Karpas-422 (cell line): Measurements from ENCODE around the gene FTH1. TPM values are rescaled to one million over a fixed set of nuclear protein-coding genes. Genes with fewer than 3 reads are reported as not detected.
"Not testable (repeated sequence)": the region's sequence is repeated elsewhere in the genome, so short reads cannot be mapped to it uniquely, and the experiment has no call there.

ENCODE experiments used
- DNase-seq: peaks from one replicate; pipeline ENCODE4 v3.0.0-alpha.2; 2015
- H2AFZ ChIP-seq: fragments of 200-600 bp; sonication (generic); 2 replicates; pipeline ENCODE4 v1.6.1; 2014; ENCODE audit warnings: antibody characterized with exemption, low read length, mixed read lengths
- H3K27ac ChIP-seq: fragments of 200-600 bp; sonication (generic); 2 replicates; pipeline ENCODE4 v1.5.1; 2014; ENCODE audit warnings: mild to moderate bottlenecking, low read length, moderate library complexity
- H3K27me3 ChIP-seq: fragments of 200-600 bp; sonication (generic); 2 replicates; pipeline ENCODE4 v1.6.1; 2014; ENCODE audit warnings: low read length, mixed read lengths
- H3K36me3 ChIP-seq: fragments of 200-600 bp; sonication (generic); 2 replicates; pipeline ENCODE4 v1.6.1; 2014; ENCODE audit warnings: low read length, mixed read lengths; ENCODE audit not compliant: insufficient read depth
- H3K4me1 ChIP-seq: fragments of 200-600 bp; sonication (generic); 2 replicates; pipeline ENCODE4 v1.6.1; 2014; ENCODE audit warnings: mild to moderate bottlenecking, low read length, mixed read lengths
- H3K4me2 ChIP-seq: fragments of 200-600 bp; sonication (generic); 2 replicates; pipeline ENCODE4 v1.6.1; 2014; ENCODE audit warnings: low read length, low read depth, mild to moderate bottlenecking; ENCODE audit not compliant: poor library complexity, severe bottlenecking
- H3K4me3 ChIP-seq: fragments of 200-600 bp; sonication (generic); 2 replicates; pipeline ENCODE4 v1.5.1; 2014; ENCODE audit warnings: mild to moderate bottlenecking, antibody characterized with exemption, low read length, mixed read lengths
- H3K79me2 ChIP-seq: fragments of 200-600 bp; sonication (generic); 2 replicates; pipeline ENCODE4 v1.6.1; 2014; ENCODE audit warnings: mild to moderate bottlenecking, low read length, mixed read lengths
- H3K9ac ChIP-seq: fragments of 200-600 bp; sonication (generic); 2 replicates; pipeline ENCODE4 v1.6.0; 2014; ENCODE audit warnings: low read length
- H3K9me2 ChIP-seq: fragments of 200-600 bp; sonication (generic), shearing (Covaris generic); replicated peaks from 2 replicates; pipeline ENCODE4 v1.6.0; 2014; ENCODE audit warnings: mild to moderate bottlenecking, low read length, moderate library complexity; ENCODE audit not compliant: insufficient read depth
- H3K9me3 ChIP-seq: fragments of 300-700, 200-600 bp; sonication (generic); 2 replicates; pipeline ENCODE4 v1.6.1; 2014; ENCODE audit warnings: low read length, mixed read lengths
- H4K20me1 ChIP-seq: fragments of 200-600 bp; sonication (generic); 2 replicates; pipeline ENCODE4 v1.6.1; 2014; ENCODE audit warnings: mild to moderate bottlenecking, antibody characterized with exemption, low read length, low read depth; ENCODE audit not compliant: insufficient read depth
- total RNA-seq: library from RNA; depleted of rRNA; stranded (reverse); fragments of >200 nt; shearing (Covaris generic); gene quantifications from 2 replicates; pipeline ENCODE4 v1.2.3, GENCODE V29; 2014; ENCODE audit warnings: low replicate concordance

The FTH1 gene
- total RNA-seq, 1 experiment from 2014 or later: 392 TPM

DNA sequence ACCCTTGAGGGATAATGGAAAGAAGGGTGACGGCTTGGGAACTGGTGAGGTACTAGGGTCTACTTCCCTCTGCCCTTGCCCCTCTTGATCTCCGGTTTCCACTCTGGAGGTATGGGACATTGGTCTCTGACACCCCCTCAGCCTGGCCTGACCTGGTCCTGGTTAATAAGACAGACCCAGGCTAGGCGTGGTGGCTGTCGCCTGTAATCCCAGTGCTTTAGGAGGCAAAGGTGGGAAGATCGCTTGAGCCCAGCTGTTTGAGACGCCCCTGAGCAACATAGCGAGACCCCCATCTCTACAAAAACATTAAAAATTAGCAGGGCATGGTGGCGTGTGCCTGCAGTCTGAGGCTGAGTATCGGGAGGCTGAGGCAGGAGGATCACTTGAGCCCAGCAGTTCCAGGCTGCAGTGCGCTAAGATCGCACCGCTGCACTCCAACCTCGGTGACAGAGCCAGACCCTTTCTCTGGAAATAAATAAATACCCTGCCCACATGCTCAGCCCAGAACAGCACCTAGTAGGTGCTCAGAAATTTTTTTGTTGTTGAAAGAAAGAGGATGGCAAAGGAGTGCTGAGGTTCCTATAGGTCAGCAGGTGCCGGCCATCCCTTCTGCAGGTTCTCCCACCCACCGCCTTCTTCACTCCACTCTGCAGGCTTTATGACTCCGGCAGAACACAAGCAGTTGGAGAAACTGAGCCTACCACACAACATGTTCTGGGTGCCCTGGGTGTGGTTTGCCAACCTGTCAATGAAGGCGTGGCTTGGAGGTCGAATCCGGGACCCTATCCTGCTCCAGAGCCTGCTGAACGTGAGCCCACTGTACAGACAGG is 11.0 kb downstream of the FTH1 start:
- no peak overlapping the region for H3K9ac ChIP-seq
- no peaks in the 10 kb centered on the region for H3K4me1 ChIP-seq
- no peaks in the 10 kb centered on the region for H3K79me2 ChIP-seq
- no peaks in the 10 kb centered on the region for H3K9me3 ChIP-seq
- H3K36me3 ChIP-seq: no peaks in the 10 kb centered on the region
- no peak overlapping the region for H3K4me2 ChIP-seq
- no peak overlapping the region for H3K27ac ChIP-seq
- no peaks in the 10 kb centered on the region for H4K20me1 ChIP-seq
- no peaks in the 10 kb centered on the region for H3K27me3 ChIP-seq
- DNase-seq: no peak
- no peak overlapping the region for H3K4me3 ChIP-seq
- H2AFZ ChIP-seq: no peak overlapping the region
- no peaks in the 10 kb centered on the region for H3K9me2 ChIP-seq

DNA sequence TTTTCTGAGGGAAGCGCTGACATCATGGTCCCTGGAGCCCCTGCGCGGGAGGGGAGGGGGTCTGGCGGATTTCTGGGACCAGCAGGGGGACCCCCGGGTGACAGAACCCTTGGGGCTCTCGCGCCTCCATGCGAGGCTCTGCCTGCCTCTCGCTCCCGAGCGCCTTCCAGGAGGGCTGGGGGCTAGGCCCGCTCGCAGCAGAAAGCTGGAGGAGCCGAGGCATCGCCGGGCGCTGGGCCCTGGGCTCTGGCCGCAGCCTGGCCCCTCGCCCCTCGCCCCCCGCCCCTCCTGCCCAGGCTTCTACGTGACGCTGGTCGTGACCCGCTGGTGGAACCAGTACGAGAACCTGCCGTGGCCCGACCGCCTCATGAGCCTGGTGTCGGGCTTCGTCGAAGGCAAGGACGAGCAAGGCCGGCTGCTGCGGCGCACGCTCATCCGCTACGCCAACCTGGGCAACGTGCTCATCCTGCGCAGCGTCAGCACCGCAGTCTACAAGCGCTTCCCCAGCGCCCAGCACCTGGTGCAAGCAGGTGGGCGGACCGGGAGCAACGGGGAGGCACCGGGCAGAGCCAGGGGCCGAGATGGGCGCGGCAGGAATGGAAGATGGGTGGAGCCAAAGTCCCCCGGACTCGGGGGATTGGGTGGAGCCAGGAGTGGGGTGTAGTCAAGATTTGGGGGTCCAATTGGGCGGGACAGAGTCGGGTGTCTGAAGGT is 11.9 kb downstream of the FTH1 start:
- Histone ChIP-seq H3K79me2 (no peaks in the 10 kb centered on the region), H3K36me3 (no peaks in the 10 kb centered on the region), H3K9me2 (no peaks in the 10 kb centered on the region), H3K9me3 (no peaks in the 10 kb centered on the region), H2AFZ (no peak overlapping the region), H3K4me2 (no peak overlapping the region), H3K9ac (no peak overlapping the region), H3K4me1 (no peaks in the 10 kb centered on the region), H3K4me3 (no peak overlapping the region), H4K20me1 (no peaks in the 10 kb centered on the region), H3K27me3 (no peaks in the 10 kb centered on the region), H3K27ac (no peak overlapping the region)
- DNase-seq: no peak

DNA sequence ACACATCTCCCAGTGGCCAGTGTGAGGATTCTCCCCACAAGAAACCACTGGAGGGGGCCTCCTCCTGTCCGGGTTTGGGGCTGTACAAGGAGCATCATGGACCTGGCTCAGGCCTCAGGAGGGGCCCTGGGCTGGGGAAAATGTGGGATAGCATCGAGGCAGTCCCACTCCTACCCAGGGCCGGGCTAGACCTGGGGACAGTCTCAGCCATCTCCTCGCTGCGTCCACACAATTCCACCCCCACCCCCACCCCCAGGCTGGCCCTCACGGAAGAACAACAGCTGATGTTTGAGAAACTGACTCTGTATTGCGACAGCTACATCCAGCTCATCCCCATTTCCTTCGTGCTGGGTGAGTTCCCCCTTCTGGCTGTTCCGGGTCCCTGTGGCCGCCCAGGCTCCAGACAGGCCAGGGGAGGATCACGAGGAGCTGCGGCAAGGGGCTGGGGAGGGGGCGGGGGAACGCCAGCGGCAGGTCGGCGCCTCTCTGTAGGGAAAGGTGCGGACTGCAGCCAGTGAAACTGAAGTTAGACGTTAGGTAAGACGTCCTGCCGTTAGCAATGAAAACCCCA is 12.5 kb downstream of the FTH1 start:
- Histone ChIP-seq H3K4me3 (no peak overlapping the region), H4K20me1 (no peaks in the 10 kb centered on the region), H3K36me3 (no peaks in the 10 kb centered on the region), H2AFZ (no peak overlapping the region), H3K9ac (no peak overlapping the region), H3K4me1 (no peaks in the 10 kb centered on the region; the same call in 1 of the 2 replicates), H3K4me2 (no peak overlapping the region), H3K27me3 (no peaks in the 10 kb centered on the region), H3K9me3 (no peaks in the 10 kb centered on the region), H3K9me2 (no peaks in the 10 kb centered on the region), H3K27ac (no peak overlapping the region), H3K79me2 (no peaks in the 10 kb centered on the region)
- no peak for DNase-seq

DNA sequence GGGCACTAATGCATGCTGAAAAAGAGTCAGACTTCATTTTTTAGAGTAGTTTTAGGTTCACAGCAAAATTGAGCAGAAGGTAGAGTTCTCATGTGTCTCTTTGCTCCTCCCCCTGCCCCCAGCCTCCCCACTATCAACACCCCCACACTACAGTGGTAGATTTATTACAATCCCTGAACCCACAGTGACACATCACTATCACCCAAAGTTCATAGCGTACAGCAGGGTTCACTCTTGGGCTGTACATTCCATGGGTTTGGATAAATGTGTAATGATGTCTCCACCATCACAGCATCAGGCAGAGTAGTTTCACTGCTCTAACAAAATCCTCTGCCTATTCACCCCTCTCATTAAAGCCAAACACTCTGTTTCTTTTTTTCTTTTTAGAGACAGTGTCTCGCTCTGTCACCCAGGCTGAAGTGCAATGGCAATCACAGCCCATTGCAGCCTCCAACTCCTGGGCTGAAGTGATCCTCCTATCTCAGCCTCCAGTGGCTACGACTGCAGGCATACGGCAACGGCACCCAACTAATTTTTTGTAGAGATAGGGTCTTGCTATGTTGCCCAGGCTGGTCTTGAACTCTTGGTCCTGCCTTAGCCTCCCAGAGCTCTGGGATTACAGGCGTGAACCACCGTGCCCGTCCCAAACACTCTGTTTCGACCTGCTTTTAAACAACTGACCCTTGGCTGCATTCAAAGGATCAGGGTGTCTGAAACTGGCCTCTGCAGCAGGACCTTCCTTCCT is 13.2 kb downstream of the FTH1 start:
- H3K4me3 ChIP-seq: no peak overlapping the region
- no peak overlapping the region for H2AFZ ChIP-seq
- no peaks in the 10 kb centered on the region for H4K20me1 ChIP-seq
- H3K9me2 ChIP-seq: no peaks in the 10 kb centered on the region
- H3K4me2 ChIP-seq: no peak overlapping the region
- H3K27me3 ChIP-seq: no peaks in the 10 kb centered on the region
- no peaks in the 10 kb centered on the region for H3K36me3 ChIP-seq
- peaks cover 3% of the 10 kb centered on the region; the same call in 1 of the 2 replicates for H3K4me1 ChIP-seq
- no peak overlapping the region for H3K27ac ChIP-seq
- H3K79me2 ChIP-seq: no peaks in the 10 kb centered on the region
- no peaks in the 10 kb centered on the region for H3K9me3 ChIP-seq
- DNase-seq: no peak
- no peak overlapping the region for H3K9ac ChIP-seq

DNA sequence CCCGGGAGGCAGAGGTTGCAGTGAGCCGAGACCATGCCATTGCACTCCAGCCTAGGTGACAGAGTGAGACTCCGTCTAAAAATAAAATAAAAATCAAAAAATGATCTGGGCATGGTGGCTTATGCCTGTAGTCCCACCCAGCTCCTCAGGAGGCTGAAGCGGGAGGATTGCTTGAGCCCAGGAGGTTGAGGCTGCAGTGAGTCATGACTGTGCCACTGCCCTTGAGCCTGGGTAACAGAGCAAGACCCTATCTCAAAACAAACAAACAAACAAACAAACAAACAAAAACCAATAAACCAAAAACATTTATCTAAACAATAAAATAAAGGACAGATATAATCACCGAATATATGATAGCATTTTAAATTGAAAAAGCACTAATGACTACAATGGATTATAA is 13.8 kb downstream of the FTH1 start:
- H3K36me3 ChIP-seq, H3K79me2 ChIP-seq, H3K9ac ChIP-seq, DNase-seq, H3K4me3 ChIP-seq, H3K9me2 ChIP-seq, H3K4me1 ChIP-seq, H3K4me2 ChIP-seq, H3K27ac ChIP-seq, H2AFZ ChIP-seq, H3K27me3 ChIP-seq, H3K9me3 ChIP-seq, H4K20me1 ChIP-seq: not testable (repeated sequence)

DNA sequence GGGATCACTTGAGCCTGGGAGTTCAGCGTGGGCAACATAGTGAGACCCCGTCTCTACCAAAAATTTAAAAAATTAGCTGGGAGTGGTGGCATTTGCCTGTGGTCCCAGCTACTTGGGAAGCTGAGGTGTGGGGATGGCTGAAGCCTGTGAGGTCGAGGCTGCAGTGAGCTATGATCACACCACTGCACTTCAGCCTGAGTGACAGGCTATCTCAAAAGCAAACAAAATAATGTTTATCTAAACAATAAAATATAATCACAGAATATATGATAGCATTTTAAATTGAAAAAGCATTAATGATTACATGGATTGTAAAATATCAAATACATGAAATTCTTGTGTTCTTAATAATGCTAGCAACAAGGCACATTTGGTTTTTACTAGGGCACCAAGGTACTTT is 14.6 kb downstream of the FTH1 start:
- no peaks in the 10 kb centered on the region for H3K36me3 ChIP-seq
- no peaks in the 10 kb centered on the region for H3K79me2 ChIP-seq
- H3K4me1 ChIP-seq: peaks cover 3% of the 10 kb centered on the region; the same call in 1 of the 2 replicates
- H3K27ac ChIP-seq: no peak overlapping the region
- H3K9me2 ChIP-seq: no peaks in the 10 kb centered on the region
- H4K20me1 ChIP-seq: no peaks in the 10 kb centered on the region
- H3K9me3 ChIP-seq: no peaks in the 10 kb centered on the region
- no peak overlapping the region for H2AFZ ChIP-seq
- no peak for DNase-seq
- H3K27me3 ChIP-seq: no peaks in the 10 kb centered on the region
- no peak overlapping the region for H3K4me2 ChIP-seq
- no peak overlapping the region for H3K4me3 ChIP-seq
- H3K9ac ChIP-seq: no peak overlapping the region

DNA sequence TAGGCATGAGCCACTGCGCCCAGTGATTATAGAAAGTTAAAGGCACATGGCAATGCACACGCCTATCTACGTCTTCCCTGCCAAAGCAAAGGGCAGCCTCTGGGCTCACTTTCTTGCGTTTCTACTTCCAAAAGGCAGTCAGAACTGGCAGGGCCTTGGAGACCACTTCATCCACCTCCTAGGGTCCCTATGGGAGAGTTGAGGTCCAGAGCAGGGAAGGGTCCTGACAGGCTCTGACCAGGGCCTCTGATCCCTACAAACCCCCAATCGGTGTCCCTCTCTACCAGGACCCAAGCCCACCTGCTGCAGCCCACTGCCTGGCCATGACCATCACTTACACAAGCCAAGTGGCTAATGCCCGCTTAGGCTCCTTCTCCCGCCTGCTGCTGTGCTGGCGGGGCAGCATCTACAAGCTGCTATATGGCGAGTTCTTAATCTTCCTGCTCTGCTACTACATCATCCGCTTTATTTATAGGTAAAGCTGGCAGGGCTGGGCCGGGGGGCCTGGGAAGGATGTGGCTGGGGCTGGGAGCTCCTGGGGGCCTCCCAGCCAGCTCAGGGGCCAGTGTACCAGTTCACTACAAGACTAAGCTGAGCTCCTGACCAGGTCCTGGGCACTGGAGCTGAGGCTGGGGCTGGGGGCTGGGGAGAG is 15.8 kb downstream of the FTH1 start:
- no peak overlapping the region for H3K4me3 ChIP-seq
- no peaks in the 10 kb centered on the region for H3K79me2 ChIP-seq
- H3K9ac ChIP-seq: no peak overlapping the region
- no peaks in the 10 kb centered on the region for H3K9me3 ChIP-seq
- no peak overlapping the region for H2AFZ ChIP-seq
- H3K4me1 ChIP-seq: peaks cover 3% of the 10 kb centered on the region; the same call in 1 of the 2 replicates
- no peaks in the 10 kb centered on the region for H3K9me2 ChIP-seq
- no peaks in the 10 kb centered on the region for H3K27me3 ChIP-seq
- H3K4me2 ChIP-seq: no peak overlapping the region
- H3K27ac ChIP-seq: no peak overlapping the region
- no peaks in the 10 kb centered on the region for H3K36me3 ChIP-seq
- DNase-seq: no peak
- H4K20me1 ChIP-seq: no peaks in the 10 kb centered on the region
